Upper lobe of right lung (tissue), 1 donor: ENCODE data around the gene ILK. TPM values are rescaled to one million over a fixed set of nuclear protein-coding genes. Genes with fewer than 3 reads are reported as not detected.

Experiments used
- ATAC-seq: fragments of 200-7000 bp; cut with Tn5 transposase; one replicate; pipeline ENCODE4 v1.9.1; 2020; ENCODE audit warnings: mild to moderate bottlenecking, moderate library complexity
- DNase-seq: peaks from one replicate; pipeline ENCODE4 v3.0.0-alpha.2; 2020
- H3K27ac ChIP-seq: fragments of 200-600 bp; one replicate; pipeline ENCODE4 v1.8.0; 2022
- H3K27me3 ChIP-seq: fragments of 200-600 bp; one replicate; pipeline ENCODE4 v1.8.0; 2022; ENCODE audit warnings: mild to moderate bottlenecking
- H3K36me3 ChIP-seq: fragments of 200-600 bp; one replicate; pipeline ENCODE4 v1.8.0; 2022
- H3K4me1 ChIP-seq: fragments of 200-600 bp; one replicate; pipeline ENCODE4 v1.8.0; 2022
- H3K4me3 ChIP-seq: fragments of 200-600 bp; one replicate; pipeline ENCODE4 v1.8.0; 2022; ENCODE audit warnings: mild to moderate bottlenecking
- H3K9me3 ChIP-seq: fragments of 200-600 bp; one replicate; pipeline ENCODE4 v1.8.0; 2022
- CTCF ChIP-seq: fragments of 200-600 bp; IDR thresholded peaks from one replicate; pipeline ENCODE4 v1.8.0; 2022; ENCODE audit warnings: antibody characterized with exemption
- intact Hi-C: fragments of 100-400 bp; cut with DNase I; formaldehyde crosslinking; loops from one replicate; pipeline ENCODE4 v1.11.0; 2022
- total RNA-seq: library from RNA; stranded (reverse); fragmentation: NEBNext Ultra II Directional; extraction: Animal tissue kit (Norgen Biotek cat#: 25700); gene quantifications from one replicate; pipeline ENCODE4 v1.2.1, GENCODE V29; 2021
- donor health status: DM: no; HTN: yes; CAD: no; lungs with severe emphysema.

The ILK gene
- total RNA-seq, 1 donor from 2014 or later = 148 TPM

- no peak overlapping the region for H3K27ac ChIP-seq
- intact Hi-C loops = loop anchor here (5.0 kb wide), 1 partner anchor 73 kb away; the partner anchor contains the start of gene MRPL17
- no peak for ATAC-seq
- H3K36me3 ChIP-seq = peaks cover 36% of the 10 kb centered on the region
- TF ChIP-seq CTCF = no peak
- H3K27me3 ChIP-seq = no peaks in the 10 kb centered on the region
- H3K4me1 ChIP-seq = peaks cover 51% of the 10 kb centered on the region
- no peak for DNase-seq
- no peak overlapping the region for H3K4me3 ChIP-seq
- H3K9me3 ChIP-seq = no peaks in the 10 kb centered on the region
Observed at GRCh38 chr11:6608726-6609501, 5.3 kb downstream of the ILK start.

- no peak for DNase-seq
- H3K36me3 ChIP-seq = peaks cover 42% of the 10 kb centered on the region
- peaks cover 50% of the 10 kb centered on the region for H3K4me1 ChIP-seq
- intact Hi-C loops = loop anchor here (5.0 kb wide), 1 partner anchor 73 kb away; the partner anchor contains the start of gene MRPL17
- no peak for TF ChIP-seq CTCF
- H3K9me3 ChIP-seq = no peaks in the 10 kb centered on the region
- no peak overlapping the region for H3K4me3 ChIP-seq
- H3K27ac ChIP-seq = no peak overlapping the region
- no peak for ATAC-seq
- H3K27me3 ChIP-seq = no peaks in the 10 kb centered on the region
Observed at GRCh38 chr11:6609502-6610015, 6.0 kb downstream of the ILK start.

GRCh38 chr11:6610591-6610990 is 7.0 kb downstream of the ILK start:
- Histone ChIP-seq H3K36me3 (peaks cover 51% of the 10 kb centered on the region), H3K27me3 (no peaks in the 10 kb centered on the region), H3K27ac (no peak overlapping the region), H3K9me3 (no peaks in the 10 kb centered on the region), H3K4me1 (peaks cover 40% of the 10 kb centered on the region), H3K4me3 (no peak overlapping the region)
- DNase-seq (no peak), ATAC-seq (no peak)
- no peak for TF ChIP-seq CTCF
- intact Hi-C loops = no loop called here

GRCh38 chr11:6611092-6611962 is 7.8 kb downstream of the ILK start:
- H3K4me3 ChIP-seq = peak overlapping the region; percentile 75
- ATAC-seq = peak; percentile 5
- peaks cover 32% of the 10 kb centered on the region for H3K4me1 ChIP-seq
- no peak for TF ChIP-seq CTCF
- no peaks in the 10 kb centered on the region for H3K27me3 ChIP-seq
- peak overlapping the region; percentile 99 for H3K27ac ChIP-seq
- H3K9me3 ChIP-seq = no peaks in the 10 kb centered on the region
- no peak for DNase-seq
- intact Hi-C loops = no loop called here
- H3K36me3 ChIP-seq = peaks cover 58% of the 10 kb centered on the region

GRCh38 chr11:6611963-6612212 is 8.3 kb downstream of the ILK start:
- Histone ChIP-seq H3K27me3 (no peaks in the 10 kb centered on the region), H3K27ac (peak overlapping the region; percentile 99), H3K9me3 (no peaks in the 10 kb centered on the region), H3K4me1 (peaks cover 28% of the 10 kb centered on the region), H3K4me3 (peak overlapping the region; percentile 75), H3K36me3 (peaks cover 64% of the 10 kb centered on the region)
- no peak for TF ChIP-seq CTCF
- intact Hi-C loops = no loop called here
- ATAC-seq = no peak
- DNase-seq = no peak
